DMS153 (cell line): Measurements from ENCODE around the gene HSD3B2.
"Not testable (repeated sequence)": the region's sequence is repeated elsewhere in the genome, so short reads cannot be mapped to it uniquely, and the experiment has no call there.

Source experiments
- DNase-seq: peaks from one replicate; lab custom pipeline; 2025; lab: John Stamatoyannopoulos, UW

The HSD3B2 gene

GRCh38 chr1:119414950-119415349 is at the start of gene HSD3B2:
Gene HSD3B2, plus strand, starts transcription at chr1:119415150. Its CDS starts 270 bp downstream, at chr1:119415420.
- no peak for DNase-seq

- DNase-seq = no peak
Measured at GRCh38 chr1:119366424-119366823, 48.5 kb upstream of the HSD3B2 start.

DNA sequence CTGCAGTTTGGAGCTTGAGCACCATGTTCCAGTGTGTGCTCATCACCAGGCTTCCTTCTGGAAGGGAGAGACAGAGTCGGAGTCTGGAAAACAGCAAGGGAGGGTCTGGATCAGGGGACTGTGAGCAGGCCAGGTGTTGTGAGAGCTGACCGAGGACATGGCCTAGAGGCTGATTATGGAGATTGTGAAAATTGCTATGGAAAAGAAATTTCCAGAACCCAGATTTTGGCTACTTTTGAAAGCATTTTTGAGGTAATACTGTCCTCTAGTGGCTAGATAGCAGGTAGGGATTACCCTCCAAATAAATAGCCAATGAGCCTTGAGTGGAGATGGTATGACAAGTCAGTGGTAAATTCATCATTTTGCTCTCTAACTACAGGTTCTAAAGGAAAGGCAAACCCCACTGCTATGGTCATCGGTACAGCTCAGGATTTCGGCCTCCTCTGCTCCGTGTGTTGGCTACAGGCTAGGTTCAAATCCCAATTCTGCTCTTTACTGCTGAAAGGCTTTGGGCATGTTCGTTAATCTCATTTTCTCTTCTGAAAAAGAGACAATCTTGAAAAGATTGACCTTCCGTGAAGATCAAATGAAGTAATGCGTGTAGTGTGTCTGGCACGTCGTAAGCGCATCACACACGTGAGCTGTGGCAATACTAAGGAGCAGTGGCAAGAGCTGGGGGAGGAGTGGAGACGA is 47.4 kb upstream of the HSD3B2 start:
- no peak for DNase-seq

GRCh38 chr1:119368554-119368953 is 46.4 kb upstream of the HSD3B2 start, which contains the start of gene HAO2:
Gene HAO2, plus strand, starts transcription at chr1:119368785. Its CDS starts 12,301 bp downstream, at chr1:119381086.
- DNase-seq = no peak

- no peak for DNase-seq
Measured at GRCh38 chr1:119370748-119371147, 44.2 kb upstream of the HSD3B2 start.

GRCh38 chr1:119371815-119372214 is 43.1 kb upstream of the HSD3B2 start:
- DNase-seq = no peak

DNA sequence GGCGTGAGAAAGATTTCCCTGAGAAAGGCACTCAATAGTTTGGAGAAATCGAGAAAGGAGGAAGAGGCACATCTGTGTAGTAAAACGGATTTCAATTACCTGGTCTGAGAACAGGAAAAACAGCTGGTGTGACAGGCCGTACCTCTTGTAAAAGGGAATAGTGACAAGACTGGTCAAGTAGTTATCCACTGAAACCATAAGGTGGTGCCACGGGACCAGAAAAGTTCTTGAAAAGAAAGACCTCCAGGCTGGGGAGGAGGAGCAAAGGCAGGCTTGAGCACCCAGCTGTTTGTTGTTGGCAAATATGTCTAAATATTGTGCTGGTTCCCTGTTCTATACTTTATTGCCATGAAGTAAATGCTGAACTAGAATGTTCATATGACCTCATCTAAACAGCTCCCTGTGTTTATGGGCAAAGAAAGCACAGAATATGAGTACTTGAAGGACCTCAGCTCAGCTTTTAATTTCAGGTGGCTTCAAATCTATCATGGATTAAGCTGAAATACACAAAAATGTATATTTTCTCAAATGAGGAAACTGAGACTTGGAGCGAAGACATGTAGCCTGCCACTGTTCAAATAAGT is 42.4 kb upstream of the HSD3B2 start:
- no peak for DNase-seq

DNA sequence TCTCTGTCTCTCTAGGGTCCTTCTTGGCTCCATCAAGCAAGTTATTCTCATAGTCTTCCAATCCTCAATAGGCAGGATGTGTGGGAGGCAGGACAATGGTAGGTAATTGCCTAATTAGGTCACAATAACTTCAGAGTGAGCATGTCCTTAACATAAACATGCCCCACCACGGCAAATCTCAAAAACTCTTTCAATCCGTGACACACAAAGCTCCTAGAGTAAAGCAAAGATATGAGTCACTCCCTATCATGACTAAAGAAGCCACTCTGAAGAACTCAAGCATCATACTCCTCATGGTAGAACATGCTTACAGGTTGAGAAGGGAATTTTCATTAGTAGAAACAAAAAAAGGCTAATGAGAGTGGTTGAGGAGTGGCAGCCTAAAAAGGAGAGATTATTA is 41.5 kb upstream of the HSD3B2 start:
- no peak for DNase-seq

- DNase-seq = no peak
Measured at GRCh38 chr1:119374208-119374874, 40.6 kb upstream of the HSD3B2 start.

GRCh38 chr1:119375366-119375765 is 39.6 kb upstream of the HSD3B2 start:
- DNase-seq = no peak

GRCh38 chr1:119376594-119376993 is 38.4 kb upstream of the HSD3B2 start:
- no peak for DNase-seq

GRCh38 chr1:119377594-119377993 is 37.4 kb upstream of the HSD3B2 start:
- DNase-seq = not testable (repeated sequence)

DNA sequence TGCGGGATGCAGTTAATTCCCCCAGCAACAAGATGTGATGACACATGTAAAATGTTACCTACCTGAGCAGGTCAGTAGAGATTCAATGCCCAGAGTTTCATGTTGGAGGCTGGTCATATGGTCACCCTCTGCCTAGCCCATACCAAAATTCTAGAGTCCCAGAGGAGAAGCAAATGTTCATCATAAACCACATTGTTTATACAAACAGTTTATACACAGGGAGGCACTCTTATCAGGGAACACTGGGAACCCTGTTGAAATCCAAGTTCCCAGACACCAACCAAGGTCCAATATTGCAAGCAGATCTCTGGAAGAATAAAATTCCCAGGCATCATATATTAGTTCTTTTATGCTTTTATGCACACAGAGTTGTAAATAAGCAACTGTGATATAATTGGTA is 35.8 kb upstream of the HSD3B2 start:
- no peak for DNase-seq

DNA sequence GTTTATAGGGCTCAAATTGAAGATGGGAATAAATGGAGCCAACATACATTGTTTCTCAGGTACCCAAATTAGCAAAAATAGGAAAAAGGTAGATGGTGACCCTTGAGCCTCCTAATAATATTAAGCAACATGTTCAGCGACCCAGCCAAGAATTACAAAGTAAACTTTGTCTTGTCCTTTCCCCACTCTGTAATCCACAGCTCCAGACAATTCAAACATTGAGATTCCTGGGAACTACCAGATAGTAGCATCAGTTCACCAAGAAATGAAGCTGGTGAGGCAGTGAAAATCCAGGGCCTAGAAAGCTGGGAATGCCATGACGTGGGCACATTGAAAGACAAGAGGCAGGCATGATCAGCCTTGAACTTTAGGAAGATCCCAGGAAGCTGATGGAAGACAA is 34.6 kb upstream of the HSD3B2 start:
- no peak for DNase-seq

DNA sequence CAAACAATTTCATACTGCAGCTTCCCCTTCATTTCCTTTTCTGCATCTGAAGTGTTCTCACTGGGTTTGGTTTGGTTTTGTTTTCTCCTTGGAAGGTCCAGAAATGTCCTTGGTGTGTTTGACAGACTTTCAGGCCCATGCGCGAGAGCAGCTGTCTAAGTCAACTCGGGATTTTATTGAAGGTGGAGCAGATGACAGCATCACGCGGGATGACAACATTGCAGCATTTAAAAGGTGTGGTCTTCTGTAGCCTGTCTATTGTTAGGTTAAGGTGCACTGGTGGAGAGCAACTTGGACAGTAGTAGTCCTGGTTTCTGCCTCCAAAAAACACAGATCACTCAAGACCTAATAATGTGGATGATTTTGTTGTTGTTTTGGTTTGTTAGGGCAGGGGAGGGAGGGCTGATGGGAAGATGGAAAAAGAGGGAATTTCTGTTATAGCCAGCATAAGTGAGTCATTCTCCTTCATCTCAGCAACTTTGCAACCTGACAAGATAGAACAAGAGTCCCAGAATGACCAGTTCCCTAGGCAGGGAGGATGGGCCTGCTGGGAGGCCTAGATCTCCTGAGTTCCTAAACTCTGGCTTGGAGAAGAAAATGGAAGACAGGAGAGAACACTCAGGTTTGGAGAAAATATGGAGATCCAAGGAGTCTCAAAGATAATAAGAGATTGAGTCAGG is 33.8 kb upstream of the HSD3B2 start:
- no peak for DNase-seq

- no peak for DNase-seq
Measured at GRCh38 chr1:119384591-119384990, 30.4 kb upstream of the HSD3B2 start.

DNA sequence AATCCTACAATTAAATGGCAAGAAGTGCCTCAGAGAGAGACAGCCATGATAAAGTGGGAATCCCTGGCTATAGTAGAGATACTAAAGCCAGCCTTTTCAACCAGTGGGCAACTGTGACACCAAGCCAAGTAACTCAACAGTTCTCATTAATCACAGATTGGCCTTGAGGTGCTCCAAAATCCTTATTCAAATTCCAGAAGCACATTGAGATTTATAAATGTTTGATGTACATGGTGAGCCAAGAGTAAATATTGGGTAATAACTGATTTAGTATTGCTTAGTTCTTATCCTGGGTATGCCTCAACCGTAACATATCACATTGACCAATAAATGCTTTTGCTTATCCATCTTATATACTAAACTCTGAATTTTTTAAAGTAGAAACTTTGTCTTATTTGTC is 29.3 kb upstream of the HSD3B2 start:
- DNase-seq = no peak

DNA sequence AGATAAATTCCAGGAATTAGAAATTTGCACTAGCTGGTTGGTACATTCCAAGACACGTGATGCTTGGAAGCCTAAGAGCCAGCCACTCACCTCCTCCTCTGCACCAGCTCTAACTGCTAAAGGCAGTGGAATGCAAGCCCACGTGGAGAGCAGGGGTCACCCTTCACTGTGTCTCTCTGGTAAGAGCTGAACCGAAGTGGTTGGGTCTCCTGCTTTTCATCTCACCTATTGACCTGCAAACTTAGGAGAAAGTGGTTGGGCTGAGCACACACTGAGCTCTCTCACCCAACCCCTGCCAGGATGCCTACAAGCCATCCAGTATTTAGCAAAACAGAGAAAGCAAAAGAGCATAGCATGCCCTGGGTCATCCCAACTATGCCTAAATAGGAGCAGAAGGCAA is 27.1 kb upstream of the HSD3B2 start:
- DNase-seq = no peak

GRCh38 chr1:119388450-119388849 is 26.5 kb upstream of the HSD3B2 start:
- DNase-seq = no peak

GRCh38 chr1:119390526-119390925 is 24.4 kb upstream of the HSD3B2 start:
- no peak for DNase-seq

GRCh38 chr1:119391749-119392148 is 23.2 kb upstream of the HSD3B2 start:
- DNase-seq = no peak

DNA sequence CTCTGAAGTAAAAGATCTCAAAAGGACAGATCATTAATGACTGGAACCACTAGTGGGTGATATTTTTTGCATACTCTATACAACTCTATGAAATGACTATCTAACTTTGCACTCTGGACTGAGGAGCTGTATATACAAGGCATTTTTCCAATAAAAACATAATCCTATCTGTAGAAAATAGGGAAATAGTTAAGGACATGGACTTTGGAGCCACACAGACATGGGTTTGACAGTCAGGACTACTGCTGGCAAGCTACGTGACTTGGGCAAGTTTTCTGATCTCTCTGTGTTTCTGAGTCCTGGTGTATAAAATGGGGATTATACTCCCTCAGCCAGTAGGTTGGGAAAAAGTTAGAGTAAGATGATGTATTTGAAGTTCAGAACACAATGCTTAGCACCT is 20.9 kb upstream of the HSD3B2 start:
- no peak for DNase-seq

- DNase-seq = no peak
Measured at GRCh38 chr1:119396982-119397381, 18.0 kb upstream of the HSD3B2 start.
